ENCODE data around the gene AARSD1.

AARSD1 gene

GRCh38 chr17:42950044-42950783 is 14.0 kb downstream of the AARSD1 start:
- DNase-seq = no peak

GRCh38 chr17:42946812-42947211 is 17.4 kb downstream of the AARSD1 start:
- Histone ChIP-seq H3K18ac (ENCODE audit: low read length) (no peak overlapping the region), H3K36me3 (ENCODE audit: control insufficient read depth, insufficient read depth, low read length) (peaks cover 2% of the 10 kb centered on the region), H3K79me1 (ENCODE audit: low read length) (no peaks in the 10 kb centered on the region), H3K79me2 (ENCODE audit: control insufficient read depth, insufficient read depth, low read length) (no peaks in the 10 kb centered on the region), H2AK5ac (ENCODE audit: low read length) (no peak overlapping the region), H2BK120ac (ENCODE audit: low read depth, low read length) (no peak overlapping the region), H3K27me3 (ENCODE audit: insufficient read depth, low read length, poor library complexity) (no peaks in the 10 kb centered on the region), H4K8ac (ENCODE audit: low read depth, low read length) (no peak overlapping the region), H3K4ac (ENCODE audit: low read depth, low read length) (no peak overlapping the region), H3K27ac (ENCODE audit: low read depth, low read length) (no peak overlapping the region), H3K4me2 (ENCODE audit: low read length) (no peak overlapping the region), H2BK5ac (ENCODE audit: low read length) (no peak overlapping the region), H3K4me1 (ENCODE audit: control insufficient read depth, low read depth, low read length) (no peaks in the 10 kb centered on the region), H3K9ac (ENCODE audit: low read length) (no peak overlapping the region), H4K5ac (ENCODE audit: low read length) (no peak overlapping the region), H3K4me3 (ENCODE audit: low read length) (no peak overlapping the region), H3K23ac (ENCODE audit: low read length) (no peak overlapping the region), H3K56ac (ENCODE audit: low read length) (no peak overlapping the region), H2BK15ac (replicated peaks; ENCODE audit: low read depth) (no peak overlapping the region)
- no CpG with 5 or more reads among the region's 1 CpG for WGBS (ENCODE audit: extremely low coverage, insufficient coverage, low lambda C conversion rate)
- no peak for DNase-seq

More at GRCh38 chr17:42950044-42950783, 14.0 kb downstream of the AARSD1 start:
- no peak overlapping the region for H3K4ac ChIP-seq (ENCODE audit: low read depth, low read length)
- H2BK5ac ChIP-seq (ENCODE audit: low read length) = no peak overlapping the region
- H3K9ac ChIP-seq (ENCODE audit: low read length) = no peak overlapping the region
- H3K27me3 ChIP-seq (ENCODE audit: insufficient read depth, low read length, poor library complexity) = no peaks in the 10 kb centered on the region
- no peak overlapping the region for H3K23ac ChIP-seq (ENCODE audit: low read length)
- H3K4me3 ChIP-seq (ENCODE audit: low read length) = no peak overlapping the region
- no peak overlapping the region for H3K27ac ChIP-seq (ENCODE audit: low read depth, low read length)
- H3K4me1 ChIP-seq (ENCODE audit: control insufficient read depth, low read depth, low read length) = no peaks in the 10 kb centered on the region
- H2BK120ac ChIP-seq (ENCODE audit: low read depth, low read length) = no peak overlapping the region
- H3K56ac ChIP-seq (ENCODE audit: low read length) = no peak overlapping the region
- no peak overlapping the region for H4K8ac ChIP-seq (ENCODE audit: low read depth, low read length)
- no peak overlapping the region for H2BK15ac ChIP-seq (replicated peaks; ENCODE audit: low read depth)
- H3K36me3 ChIP-seq (ENCODE audit: control insufficient read depth, insufficient read depth, low read length) = peaks cover 5% of the 10 kb centered on the region
- H3K4me2 ChIP-seq (ENCODE audit: low read length) = no peak overlapping the region
- no peaks in the 10 kb centered on the region for H3K79me2 ChIP-seq (ENCODE audit: control insufficient read depth, insufficient read depth, low read length)
- no peaks in the 10 kb centered on the region for H3K79me1 ChIP-seq (ENCODE audit: low read length)
- no peak overlapping the region for H3K18ac ChIP-seq (ENCODE audit: low read length)
- H2AK5ac ChIP-seq (ENCODE audit: low read length) = no peak overlapping the region
- no peak overlapping the region for H4K5ac ChIP-seq (ENCODE audit: low read length)
- WGBS (ENCODE audit: extremely low coverage, insufficient coverage, low lambda C conversion rate) = no CpG with 5 or more reads among the region's 13 CpGs

DNA sequence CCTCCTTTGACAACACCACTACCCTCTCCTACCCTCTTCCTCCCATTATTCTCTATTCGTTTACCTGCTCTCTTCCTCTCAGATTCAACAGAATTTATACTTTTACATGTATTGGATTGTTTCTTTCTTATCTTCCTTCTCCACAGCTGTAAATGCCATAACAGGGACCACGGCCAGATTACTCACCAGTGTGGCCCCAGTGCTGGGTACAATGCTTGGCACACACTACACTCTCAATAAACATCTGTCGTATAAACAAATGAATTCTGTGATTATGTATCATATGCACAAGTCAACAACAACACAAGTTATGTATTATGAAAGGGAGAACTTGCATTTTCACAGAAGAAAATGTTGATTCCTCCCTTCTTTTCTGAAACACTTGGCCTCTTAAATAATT is 20.0 kb downstream of the AARSD1 start:
- H4K5ac ChIP-seq (ENCODE audit: low read length) = no peak overlapping the region
- H3K56ac ChIP-seq (ENCODE audit: low read length) = no peak overlapping the region
- H3K4me2 ChIP-seq (ENCODE audit: low read length) = no peak overlapping the region
- no peak overlapping the region for H3K23ac ChIP-seq (ENCODE audit: low read length)
- H4K8ac ChIP-seq (ENCODE audit: low read depth, low read length) = no peak overlapping the region
- no peak overlapping the region for H3K27ac ChIP-seq (ENCODE audit: low read depth, low read length)
- H2BK120ac ChIP-seq (ENCODE audit: low read depth, low read length) = no peak overlapping the region
- H3K9ac ChIP-seq (ENCODE audit: low read length) = no peak overlapping the region
- H3K79me2 ChIP-seq (ENCODE audit: control insufficient read depth, insufficient read depth, low read length) = no peaks in the 10 kb centered on the region
- H3K27me3 ChIP-seq (ENCODE audit: insufficient read depth, low read length, poor library complexity) = no peaks in the 10 kb centered on the region
- DNase-seq = no peak
- no peak overlapping the region for H3K4me3 ChIP-seq (ENCODE audit: low read length)
- H3K18ac ChIP-seq (ENCODE audit: low read length) = no peak overlapping the region
- 100% methylated on average over 1 of the region's 3 CpGs for whole genome bisulfite sequencing (ENCODE audit: extremely low coverage, insufficient coverage, low lambda C conversion rate)
- no peaks in the 10 kb centered on the region for H3K36me3 ChIP-seq (ENCODE audit: control insufficient read depth, insufficient read depth, low read length)
- H3K4ac ChIP-seq (ENCODE audit: low read depth, low read length) = no peak overlapping the region
- H2BK5ac ChIP-seq (ENCODE audit: low read length) = no peak overlapping the region
- no peak overlapping the region for H2BK15ac ChIP-seq (replicated peaks; ENCODE audit: low read depth)
- no peak overlapping the region for H2AK5ac ChIP-seq (ENCODE audit: low read length)
- H3K79me1 ChIP-seq (ENCODE audit: low read length) = no peaks in the 10 kb centered on the region
- no peaks in the 10 kb centered on the region for H3K4me1 ChIP-seq (ENCODE audit: control insufficient read depth, low read depth, low read length)

DNA sequence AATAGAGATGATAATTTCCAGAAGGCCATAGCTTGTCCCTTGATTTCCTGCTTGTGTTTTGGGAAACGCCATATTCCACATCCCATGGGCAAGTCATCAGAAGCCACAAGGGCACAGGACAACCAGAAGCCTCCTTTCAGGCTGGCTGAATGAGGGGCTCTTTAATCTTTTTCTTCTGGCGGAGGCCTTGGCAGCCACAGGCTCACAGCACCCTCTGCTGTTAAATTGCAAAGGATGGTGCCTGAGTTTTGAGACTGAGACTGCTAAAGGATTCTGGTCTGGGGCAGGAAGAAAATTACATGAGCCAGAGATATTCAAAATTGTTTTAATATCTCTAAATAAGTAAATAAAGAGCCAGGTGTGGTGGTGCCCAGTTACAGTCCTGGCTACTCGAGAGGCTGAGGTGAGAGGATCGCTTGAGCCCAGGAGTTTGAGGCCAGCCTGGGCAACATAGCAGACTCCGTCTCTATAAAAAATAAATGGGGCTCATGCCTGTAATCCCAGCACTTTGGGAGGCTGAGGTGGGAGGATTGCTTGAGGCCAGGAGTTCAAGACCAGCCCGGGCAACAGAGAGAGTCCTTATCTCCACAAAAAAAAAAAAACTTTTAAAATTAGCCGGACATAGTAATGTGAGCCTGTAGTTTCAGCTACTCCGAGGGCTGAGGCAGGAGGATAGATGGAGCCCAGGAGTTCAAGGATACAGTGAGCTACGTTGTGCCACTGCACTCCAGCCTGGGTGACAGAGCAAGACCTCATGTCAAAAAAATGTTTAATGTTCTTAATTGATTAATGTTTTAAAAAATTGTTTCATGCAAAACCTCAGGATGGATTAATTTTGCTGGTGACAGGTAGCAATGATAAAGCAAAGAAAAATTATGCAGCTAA is 26.3 kb downstream of the AARSD1 start:
- Histone ChIP-seq H2BK120ac (ENCODE audit: low read depth, low read length) (no peak overlapping the region), H3K27ac (ENCODE audit: low read depth, low read length) (no peak overlapping the region), H3K18ac (ENCODE audit: low read length) (no peak overlapping the region), H4K5ac (ENCODE audit: low read length) (no peak overlapping the region), H2BK5ac (ENCODE audit: low read length) (no peak overlapping the region), H3K23ac (ENCODE audit: low read length) (no peak overlapping the region), H2AK5ac (ENCODE audit: low read length) (no peak overlapping the region), H3K4me1 (ENCODE audit: control insufficient read depth, low read depth, low read length) (no peaks in the 10 kb centered on the region), H3K79me1 (ENCODE audit: low read length) (no peaks in the 10 kb centered on the region), H3K27me3 (ENCODE audit: insufficient read depth, low read length, poor library complexity) (no peaks in the 10 kb centered on the region), H3K79me2 (ENCODE audit: control insufficient read depth, insufficient read depth, low read length) (no peaks in the 10 kb centered on the region), H3K4me3 (ENCODE audit: low read length) (no peak overlapping the region), H3K4me2 (ENCODE audit: low read length) (no peak overlapping the region), H3K36me3 (ENCODE audit: control insufficient read depth, insufficient read depth, low read length) (no peaks in the 10 kb centered on the region), H4K8ac (ENCODE audit: low read depth, low read length) (no peak overlapping the region), H2BK15ac (replicated peaks; ENCODE audit: low read depth) (no peak overlapping the region), H3K56ac (ENCODE audit: low read length) (no peak overlapping the region), H3K9ac (ENCODE audit: low read length) (no peak overlapping the region), H3K4ac (ENCODE audit: low read depth, low read length) (no peak overlapping the region)
- no CpG with 5 or more reads among the region's 9 CpGs for WGBS (ENCODE audit: extremely low coverage, insufficient coverage, low lambda C conversion rate)
- peak; percentile 81 for DNase-seq

DNA sequence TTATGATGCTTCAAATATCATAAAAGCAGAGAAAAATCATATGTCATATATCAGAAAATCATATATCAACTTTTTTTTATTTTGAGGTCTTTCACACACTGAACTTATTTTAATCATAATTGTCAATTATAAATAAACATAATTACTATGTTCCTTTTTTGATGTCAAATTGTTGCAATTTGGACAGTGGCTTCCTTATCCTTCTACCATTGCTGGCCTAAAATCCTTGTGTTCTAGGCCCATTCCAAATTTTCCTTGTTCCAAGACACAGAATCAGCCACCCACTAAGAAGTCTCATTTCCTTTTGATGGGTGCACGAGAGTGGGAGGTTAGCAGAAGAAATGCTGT is 34.8 kb downstream of the AARSD1 start:
- H2BK15ac ChIP-seq (replicated peaks; ENCODE audit: low read depth) = no peak overlapping the region
- H3K27me3 ChIP-seq (ENCODE audit: insufficient read depth, low read length, poor library complexity) = no peaks in the 10 kb centered on the region
- H3K27ac ChIP-seq (ENCODE audit: low read depth, low read length) = no peak overlapping the region
- no peak overlapping the region for H3K18ac ChIP-seq (ENCODE audit: low read length)
- no peak overlapping the region for H3K9ac ChIP-seq (ENCODE audit: low read length)
- H4K8ac ChIP-seq (ENCODE audit: low read depth, low read length) = no peak overlapping the region
- no peak overlapping the region for H2BK120ac ChIP-seq (ENCODE audit: low read depth, low read length)
- no peaks in the 10 kb centered on the region for H3K4me1 ChIP-seq (ENCODE audit: control insufficient read depth, low read depth, low read length)
- no peak overlapping the region for H2BK5ac ChIP-seq (ENCODE audit: low read length)
- H3K4me3 ChIP-seq (ENCODE audit: low read length) = no peak overlapping the region
- no peak overlapping the region for H4K5ac ChIP-seq (ENCODE audit: low read length)
- no peak overlapping the region for H3K4ac ChIP-seq (ENCODE audit: low read depth, low read length)
- H3K23ac ChIP-seq (ENCODE audit: low read length) = no peak overlapping the region
- H3K56ac ChIP-seq (ENCODE audit: low read length) = no peak overlapping the region
- no peak for DNase-seq
- H3K79me2 ChIP-seq (ENCODE audit: control insufficient read depth, insufficient read depth, low read length) = no peaks in the 10 kb centered on the region
- H3K4me2 ChIP-seq (ENCODE audit: low read length) = no peak overlapping the region
- no peaks in the 10 kb centered on the region for H3K79me1 ChIP-seq (ENCODE audit: low read length)
- no CpG with 5 or more reads among the region's 1 CpG for WGBS (ENCODE audit: extremely low coverage, insufficient coverage, low lambda C conversion rate)
- H2AK5ac ChIP-seq (ENCODE audit: low read length) = no peak overlapping the region
- no peaks in the 10 kb centered on the region for H3K36me3 ChIP-seq (ENCODE audit: control insufficient read depth, insufficient read depth, low read length)

All from mesendoderm (in vitro differentiated cells).